GM18505 (cell line): Measurements from ENCODE around the gene SLX9.

Source experiments
- ATAC-seq: cut with Tn5 transposase; IDR thresholded peaks from one replicate; pipeline ENCODE4 v1.9.1; 2021; ENCODE audit not compliant: unreplicated experiment
- POLR2A ChIP-seq: IDR thresholded peaks from 4 replicates; pipeline ENCODE4 v1.6.1; 2011; ENCODE audit warnings: borderline replicate concordance; ENCODE audit not compliant: insufficient read depth, insufficient read length; ENCODE audit errors: extremely low read depth

The SLX9 gene

GRCh38 chr21:44965251-44966022, 25.6 kb downstream of the SLX9 start:
- no peak for TF ChIP-seq POLR2A
- ATAC-seq, result no peak

GRCh38 chr21:44966135-44967081, 26.6 kb downstream of the SLX9 start:
- no peak for TF ChIP-seq POLR2A

GRCh38 chr21:44967082-44968047, 27.5 kb downstream of the SLX9 start:
- ATAC-seq, result no peak
- TF ChIP-seq POLR2A, result no peak

More at GRCh38 chr21:44966135-44967081, 26.6 kb downstream of the SLX9 start:
- no peak for ATAC-seq

- TF ChIP-seq POLR2A, result no peak
- ATAC-seq, result no peak
These were observed 29.3 kb downstream of the SLX9 start for GRCh38 chr21:44969066-44969670.

GRCh38 chr21:44969931-44970755, 30.3 kb downstream of the SLX9 start:
- TF ChIP-seq POLR2A, result no peak
- ATAC-seq, result no peak

- no peak for TF ChIP-seq POLR2A
- ATAC-seq, result no peak
These were observed 31.2 kb downstream of the SLX9 start for GRCh38 chr21:44970766-44971671.

- ATAC-seq, result no peak
- TF ChIP-seq POLR2A, result no peak
These were observed 31.8 kb downstream of the SLX9 start for GRCh38 chr21:44971672-44971995.

GRCh38 chr21:44972301-44972814, 32.5 kb downstream of the SLX9 start:
- ATAC-seq, result no peak
- no peak for TF ChIP-seq POLR2A

- TF ChIP-seq POLR2A, result no peak
- no peak for ATAC-seq
These were observed 33.0 kb downstream of the SLX9 start for GRCh38 chr21:44972821-44973220.

- ATAC-seq, result no peak
- TF ChIP-seq POLR2A, result no peak
These were observed 33.8 kb downstream of the SLX9 start for GRCh38 chr21:44973598-44973997.

- TF ChIP-seq POLR2A, result no peak
- no peak for ATAC-seq
These were observed 34.8 kb downstream of the SLX9 start for GRCh38 chr21:44974676-44975075.
